Activated CD4-positive, alpha-beta T cell treated with anti-CD3 and anti-CD28 coated beads for 4 hours (primary cell): ENCODE measurements around the gene DCAF11.
A peak's percentile ranks its signal among the peaks of the same experiment; 100 is the strongest.

ENCODE experiments used
- DNase-seq, 2 donors: peaks; one replicate each; pipeline ENCODE4 v3.0.0-alpha.2; 2020

The DCAF11 gene

DNA sequence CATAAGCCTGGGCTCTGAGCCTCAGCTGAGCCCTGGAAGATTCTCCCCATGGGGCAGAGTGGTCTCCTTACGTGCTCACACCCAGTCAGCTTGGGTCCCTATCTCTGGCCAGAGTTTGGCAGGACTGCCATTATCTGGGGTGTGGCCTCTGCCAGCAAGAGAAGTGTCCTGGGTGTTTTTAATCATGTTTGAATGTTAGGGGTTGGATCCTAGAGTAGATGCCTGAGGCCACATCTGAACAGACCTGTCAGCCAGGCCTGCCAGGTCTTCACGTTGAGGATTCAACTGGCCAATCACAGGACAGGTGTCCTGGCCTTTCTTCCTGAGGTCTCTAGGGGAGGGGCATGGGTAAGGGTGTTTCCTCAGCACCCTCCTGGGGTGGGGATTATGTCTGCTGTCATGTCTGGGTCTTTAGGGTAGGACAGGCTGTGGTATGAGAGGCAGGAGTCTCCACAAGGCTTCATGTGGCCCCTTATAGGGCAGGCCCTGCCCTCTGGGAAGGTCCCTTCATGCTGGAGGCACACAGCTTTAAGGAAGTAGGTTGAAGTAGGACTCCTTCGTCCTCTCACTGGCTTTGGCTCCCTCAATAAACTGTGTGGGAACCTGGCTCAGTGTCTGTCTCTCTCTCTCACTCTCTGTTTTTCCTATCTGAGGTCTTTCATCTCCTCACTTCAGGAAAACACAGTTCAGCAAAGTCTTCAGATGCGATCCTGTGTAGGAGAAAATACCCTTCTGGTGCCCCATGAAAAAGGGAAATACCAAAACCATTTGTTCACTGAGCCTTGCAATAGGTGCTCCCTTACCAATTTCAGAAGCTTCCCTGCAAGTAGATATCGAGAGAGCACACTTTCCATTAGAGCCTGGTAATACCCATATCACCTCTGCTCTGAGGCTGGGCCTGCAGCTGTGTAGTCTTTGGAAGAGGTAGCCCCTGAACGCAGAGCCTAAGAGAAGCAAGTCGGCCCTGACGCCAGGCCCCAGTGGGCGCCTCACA is 9.1 kb downstream of the DCAF11 start:
- no peak for DNase-seq

DNA sequence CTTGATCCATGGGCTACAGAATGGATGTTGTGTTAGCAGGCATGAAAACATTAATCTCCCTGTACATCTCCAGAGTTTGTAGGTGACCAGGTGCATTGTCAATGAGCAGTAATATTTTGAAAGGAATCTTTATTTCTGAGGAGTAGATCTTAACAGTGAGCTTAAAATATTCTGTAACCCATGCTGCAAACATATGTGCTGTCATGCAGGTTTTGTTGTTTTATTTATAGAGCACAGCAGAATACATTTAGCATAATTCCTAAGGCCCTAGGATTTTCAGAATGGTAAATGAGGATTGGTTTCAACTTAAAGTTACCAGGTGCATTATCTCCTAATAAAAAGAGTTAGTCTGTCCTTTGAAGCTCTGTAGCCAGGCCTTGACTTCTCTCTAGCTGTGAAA is 12.4 kb downstream of the DCAF11 start:
- no peak for DNase-seq

DNA sequence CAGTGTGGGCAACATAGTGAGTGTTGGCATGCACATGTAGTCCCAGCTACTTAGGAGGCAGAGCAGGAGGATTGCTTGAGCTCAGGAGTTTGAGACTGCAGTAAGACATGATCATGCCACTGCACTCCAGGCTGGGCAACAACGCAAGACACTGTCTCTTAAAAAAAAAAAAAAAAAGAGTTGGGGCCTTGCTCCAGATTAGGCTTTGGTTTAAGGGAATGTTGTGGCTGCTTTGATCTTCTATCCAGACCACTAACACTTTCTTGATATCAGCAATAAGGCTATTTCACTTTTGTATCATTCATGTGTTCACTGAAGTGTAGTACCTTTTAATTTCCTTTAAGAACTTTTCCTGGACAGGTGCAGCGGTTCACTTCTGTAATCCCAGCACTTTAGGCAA is 13.1 kb downstream of the DCAF11 start:
- no peak for DNase-seq

DNA sequence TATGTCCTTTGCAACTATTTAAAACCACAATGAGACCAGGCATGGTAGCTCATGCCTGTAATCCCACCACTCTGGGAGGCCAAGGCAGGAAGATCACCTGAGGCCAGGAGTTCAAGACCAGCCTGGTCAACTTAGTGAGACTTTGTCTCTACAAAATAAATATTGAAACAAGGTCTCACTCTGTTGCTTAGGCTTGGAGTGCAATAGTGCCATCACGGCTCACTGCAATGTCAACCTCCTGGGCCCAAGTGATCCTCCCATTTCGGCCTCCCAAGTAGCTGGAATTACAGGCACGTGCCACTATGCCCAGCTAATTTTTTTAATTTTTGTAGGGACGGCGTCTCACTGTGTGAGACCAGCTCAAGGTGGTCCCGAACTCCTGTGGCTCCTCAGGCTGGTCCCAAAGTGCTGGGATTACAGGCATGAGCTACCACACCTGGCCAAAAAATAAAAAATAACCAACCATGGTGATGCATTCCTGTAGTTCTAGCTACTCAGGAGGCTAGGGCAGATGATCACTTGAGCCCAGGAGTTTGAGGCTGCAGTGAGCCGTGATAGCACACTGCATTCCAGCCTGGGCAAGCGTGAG is 14.9 kb downstream of the DCAF11 start:
- DNase-seq, result no peak

DNA sequence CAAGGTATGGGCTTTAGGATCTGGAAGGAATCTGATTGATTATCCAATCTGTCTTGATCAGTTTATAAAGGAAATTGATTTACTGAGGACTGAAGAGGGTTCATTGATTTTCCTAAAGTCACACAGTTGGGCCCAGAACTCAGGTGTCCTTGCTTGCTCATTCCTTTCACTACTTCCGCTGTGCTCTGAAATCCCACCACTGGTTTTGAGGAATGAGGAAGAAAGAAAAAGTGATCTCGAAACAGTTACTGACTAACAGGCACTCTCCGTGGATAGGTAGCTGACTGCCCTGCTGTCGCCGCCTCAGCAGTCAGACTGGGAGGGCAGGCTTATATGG is 15.8 kb downstream of the DCAF11 start, which contains the start of gene FITM1:
TSS of gene FITM1 (plus strand) at position 280 of the 337 bp plus-strand sequence. CDS start 905 bp downstream, outside the sequence.
- DNase-seq, result no peak

DNA sequence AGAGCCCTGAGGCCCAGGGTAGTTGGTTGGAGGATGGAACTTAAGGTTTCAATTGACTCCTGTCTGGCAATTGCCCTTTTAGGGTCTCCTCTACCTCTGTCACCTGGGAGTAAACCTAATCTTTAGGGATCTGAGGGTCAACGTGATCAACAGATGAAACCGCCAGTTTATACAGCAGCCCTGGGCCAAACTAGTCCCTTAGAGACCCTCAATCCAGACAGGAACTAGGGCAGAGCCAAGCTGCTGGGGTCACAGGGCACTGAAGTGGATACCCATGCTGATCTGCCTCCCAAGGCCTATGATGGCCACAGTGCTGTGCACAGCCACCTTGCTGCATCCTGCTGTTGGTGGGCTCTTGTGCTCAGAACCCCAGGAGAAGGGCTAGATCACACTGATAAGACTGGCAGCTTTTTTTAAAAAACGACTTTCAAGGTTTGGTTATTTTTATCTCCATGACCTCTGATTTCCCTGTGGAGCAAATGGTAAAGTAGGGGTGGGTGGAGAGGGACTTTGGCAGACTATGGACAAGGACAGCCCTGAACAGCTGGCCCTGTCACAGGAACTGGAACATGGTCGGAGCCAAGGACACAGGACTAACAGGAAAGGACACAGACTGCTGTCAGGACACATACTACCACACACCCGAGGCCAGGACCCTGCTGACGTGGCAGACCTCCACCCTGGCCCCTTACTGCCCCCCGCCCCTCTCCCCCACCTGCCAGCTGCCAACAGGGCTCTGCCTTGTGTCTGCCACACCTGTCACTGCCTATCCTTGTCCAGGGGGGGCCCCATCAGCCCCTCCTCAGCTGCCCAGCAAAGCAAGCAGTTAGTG is 16.4 kb downstream of the DCAF11 start:
- DNase-seq, result no peak

DNA sequence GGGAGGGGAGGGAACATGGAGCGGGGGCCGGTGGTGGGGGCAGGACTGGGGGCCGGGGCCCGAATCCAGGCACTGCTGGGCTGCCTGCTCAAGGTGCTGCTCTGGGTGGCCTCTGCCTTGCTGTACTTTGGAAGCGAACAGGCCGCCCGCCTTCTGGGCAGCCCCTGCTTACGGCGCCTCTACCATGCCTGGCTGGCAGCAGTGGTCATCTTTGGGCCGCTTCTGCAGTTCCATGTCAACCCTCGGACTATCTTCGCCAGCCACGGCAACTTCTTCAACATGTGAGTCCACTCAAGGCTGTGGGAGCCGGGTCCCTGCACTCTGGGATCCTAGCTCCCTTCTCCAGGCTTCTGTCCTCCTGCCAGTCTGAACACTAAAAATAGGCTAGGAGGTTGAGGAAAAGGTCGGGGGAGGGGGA is 17.0 kb downstream of the DCAF11 start:
- DNase-seq, result no peak

DNA sequence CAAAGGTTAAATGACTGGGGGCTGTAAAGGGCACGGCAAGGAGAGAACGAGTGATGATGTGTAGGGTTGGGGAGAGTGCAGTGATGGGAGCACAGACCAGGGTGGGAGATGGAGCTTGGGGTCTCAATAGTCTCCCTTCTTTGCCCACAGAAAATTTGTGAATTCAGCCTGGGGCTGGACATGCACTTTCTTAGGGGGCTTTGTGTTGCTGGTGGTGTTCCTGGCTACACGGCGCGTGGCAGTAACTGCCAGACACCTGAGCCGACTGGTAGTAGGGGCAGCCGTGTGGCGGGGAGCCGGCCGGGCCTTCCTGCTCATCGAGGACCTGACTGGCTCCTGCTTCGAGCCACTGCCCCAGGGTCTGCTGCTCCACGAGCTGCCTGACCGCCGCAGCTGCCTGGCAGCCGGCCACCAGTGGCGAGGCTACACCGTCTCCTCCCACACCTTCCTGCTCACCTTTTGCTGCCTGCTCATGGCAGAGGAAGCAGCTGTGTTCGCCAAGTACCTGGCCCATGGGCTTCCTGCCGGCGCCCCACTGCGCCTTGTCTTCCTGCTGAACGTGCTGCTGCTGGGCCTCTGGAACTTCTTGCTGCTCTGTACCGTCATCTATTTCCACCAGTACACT is 17.6 kb downstream of the DCAF11 start:
- no peak for DNase-seq

DNA sequence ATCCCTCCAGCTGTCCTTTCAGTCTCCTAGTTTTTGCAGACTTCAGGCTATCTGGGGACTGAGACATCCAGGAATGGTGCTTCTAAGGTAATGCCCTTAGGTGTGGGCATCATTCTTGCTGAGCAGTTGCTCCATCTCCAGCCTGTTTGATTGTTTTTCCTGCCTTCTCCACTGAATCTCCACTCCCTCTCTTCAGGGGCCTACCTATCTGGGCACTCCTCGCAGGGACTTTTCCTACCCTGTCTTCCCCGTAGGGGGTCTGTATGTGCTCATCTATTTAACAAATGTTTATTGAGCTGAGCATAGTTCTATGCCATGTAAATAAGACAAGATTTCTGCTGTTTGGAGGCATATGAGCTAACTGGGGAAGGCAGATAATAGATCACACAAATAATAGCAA is 18.4 kb downstream of the DCAF11 start:
- DNase-seq, result no peak

DNA sequence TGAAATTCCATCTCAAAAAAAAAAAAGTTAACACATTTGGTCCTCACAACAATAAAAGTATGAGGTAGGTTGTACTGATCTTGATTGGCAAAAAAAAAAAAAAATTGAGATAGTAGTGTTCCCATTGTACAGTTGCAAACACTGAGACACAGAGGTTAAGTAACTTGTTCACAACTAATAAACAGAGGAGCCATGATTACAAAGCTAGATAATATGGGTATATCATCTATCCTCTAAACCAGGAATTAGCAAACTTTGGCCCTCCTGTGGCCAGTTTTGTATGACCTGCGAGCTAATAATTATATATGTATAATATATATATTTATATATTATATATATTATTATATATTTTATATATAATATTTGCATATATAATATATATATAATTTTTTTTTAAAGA is 19.2 kb downstream of the DCAF11 start:
- DNase-seq, result no peak

DNA sequence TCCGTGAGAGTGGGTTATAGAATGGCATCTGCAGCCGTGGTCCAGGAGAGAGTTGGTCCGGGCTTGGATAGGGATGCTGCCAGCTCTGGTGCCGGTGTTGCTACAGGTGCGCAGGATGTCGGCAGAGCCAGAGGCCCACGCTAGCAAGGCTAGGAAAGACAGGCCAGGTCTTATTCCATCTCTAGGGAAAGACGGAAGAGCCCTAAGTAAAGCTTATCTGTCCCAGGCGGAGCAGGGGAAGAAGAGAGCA is 20.9 kb downstream of the DCAF11 start:
- no peak for DNase-seq

DNA sequence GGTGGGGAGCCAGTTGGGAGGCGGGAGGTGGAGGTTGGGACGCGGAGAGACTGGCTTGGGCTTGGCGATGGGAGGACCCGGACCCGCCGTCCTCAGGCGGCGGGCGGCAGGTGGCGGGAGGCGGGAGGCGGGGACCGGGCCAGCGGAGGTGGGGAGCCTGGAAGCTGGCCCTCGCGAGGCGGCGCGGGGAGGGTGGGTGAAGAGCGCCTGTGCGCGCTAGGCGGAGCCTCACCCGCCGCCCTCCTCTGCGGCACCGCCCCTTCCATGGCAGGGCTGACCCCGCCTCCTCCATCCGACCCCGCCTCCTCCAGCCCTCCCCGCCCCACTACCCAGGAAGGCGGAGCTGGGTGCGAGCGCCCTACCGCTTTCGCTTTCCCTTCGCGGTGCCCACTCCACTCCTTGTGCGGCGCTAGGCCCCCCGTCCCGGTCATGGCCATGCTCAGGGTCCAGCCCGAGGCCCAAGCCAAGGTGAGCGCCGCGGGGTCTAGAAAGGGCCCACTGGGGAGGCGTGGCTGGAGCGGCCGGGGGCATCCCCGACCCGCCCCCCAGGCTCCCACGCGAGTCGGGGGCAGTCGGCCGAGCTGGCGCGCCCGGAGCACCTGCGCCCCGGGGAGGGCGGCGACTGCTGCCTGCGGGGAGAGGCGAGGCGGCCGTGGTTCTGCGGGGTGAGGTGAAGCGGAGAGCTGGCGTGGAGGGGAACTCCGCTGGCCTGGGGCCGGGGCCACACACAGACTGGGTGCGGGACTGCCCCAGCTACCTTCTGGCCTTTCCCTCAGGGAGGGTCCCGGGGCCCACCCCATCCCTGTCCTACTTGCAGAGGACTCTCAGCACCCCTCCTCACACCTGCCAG is 21.5 kb downstream of the DCAF11 start, which contains the start of gene PSME1:
TSS of gene PSME1 (plus strand) at position 361 of the 850 bp plus-strand sequence. CDS start at position 430, 69 bp downstream.
- peak; percentile 93 to 94 for DNase-seq

DNA sequence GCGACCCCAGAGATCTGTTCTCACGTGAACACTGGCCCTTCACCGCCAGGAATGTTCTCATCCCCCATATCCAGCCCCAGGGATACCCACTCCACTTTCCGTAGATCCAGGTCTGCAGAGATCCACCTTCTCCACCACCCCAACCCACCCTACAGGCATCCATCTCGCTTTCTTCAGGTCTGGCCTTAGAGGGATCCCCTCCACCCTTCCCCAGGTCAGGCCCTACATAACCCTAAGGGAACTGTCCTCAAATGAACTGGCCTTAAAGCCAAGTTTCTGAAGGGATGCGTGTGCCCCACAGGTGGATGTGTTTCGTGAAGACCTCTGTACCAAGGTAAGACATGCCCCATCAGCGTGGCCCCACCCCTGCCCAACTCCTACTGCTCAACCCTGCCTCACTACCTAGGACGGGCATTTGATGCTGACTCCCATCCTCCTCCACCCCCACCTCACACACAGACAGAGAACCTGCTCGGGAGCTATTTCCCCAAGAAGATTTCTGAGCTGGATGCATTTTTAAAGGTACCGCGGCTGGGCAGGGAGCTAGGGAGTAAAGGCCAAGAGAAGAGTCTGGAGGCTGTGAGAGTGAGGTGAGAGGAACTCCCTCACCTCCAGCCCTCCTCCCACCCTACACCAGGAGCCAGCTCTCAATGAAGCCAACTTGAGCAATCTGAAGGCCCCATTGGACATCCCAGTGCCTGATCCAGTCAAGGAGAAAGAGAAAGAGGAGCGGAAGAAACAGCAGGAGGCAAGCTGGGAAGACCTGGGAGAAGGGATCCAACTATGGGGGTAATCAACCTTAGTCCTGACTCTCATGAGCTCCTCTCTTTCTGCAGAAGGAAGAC is 22.3 kb downstream of the DCAF11 start:
- DNase-seq, result no peak

DNA sequence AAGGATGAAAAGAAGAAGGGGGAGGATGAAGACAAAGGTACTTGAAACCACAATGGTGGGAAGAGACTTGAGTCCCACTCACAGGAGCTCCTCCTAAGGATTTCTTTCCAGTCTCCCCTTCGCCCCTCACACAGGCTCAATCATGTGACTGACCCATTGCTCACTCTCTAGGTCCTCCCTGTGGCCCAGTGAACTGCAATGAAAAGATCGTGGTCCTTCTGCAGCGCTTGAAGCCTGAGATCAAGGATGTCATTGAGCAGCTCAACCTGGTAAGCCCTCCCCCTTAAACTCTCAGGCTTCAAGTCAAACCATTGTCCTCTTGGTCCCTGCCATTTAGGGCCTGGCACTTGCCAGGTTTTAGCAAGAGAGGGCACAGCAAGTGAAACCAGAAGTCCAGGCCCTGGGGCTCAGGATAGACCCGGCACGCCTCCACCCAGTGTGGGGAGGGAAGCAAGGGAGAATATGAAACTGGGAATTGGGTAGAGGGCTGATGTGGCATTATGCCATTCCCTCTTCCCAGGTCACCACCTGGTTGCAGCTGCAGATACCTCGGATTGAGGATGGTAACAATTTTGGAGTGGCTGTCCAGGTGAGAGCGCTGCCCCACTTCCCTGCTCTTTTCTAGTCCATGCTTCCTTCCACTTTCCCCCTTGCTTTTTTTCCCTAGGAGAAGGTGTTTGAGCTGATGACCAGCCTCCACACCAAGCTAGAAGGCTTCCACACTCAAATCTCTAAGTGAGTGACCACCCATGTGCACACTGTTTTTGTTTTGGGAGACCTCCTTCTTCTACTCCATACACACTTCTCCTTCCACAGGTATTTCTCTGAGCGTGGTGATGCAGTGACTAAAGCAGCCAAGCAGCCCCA is 23.2 kb downstream of the DCAF11 start:
- DNase-seq, result no peak

DNA sequence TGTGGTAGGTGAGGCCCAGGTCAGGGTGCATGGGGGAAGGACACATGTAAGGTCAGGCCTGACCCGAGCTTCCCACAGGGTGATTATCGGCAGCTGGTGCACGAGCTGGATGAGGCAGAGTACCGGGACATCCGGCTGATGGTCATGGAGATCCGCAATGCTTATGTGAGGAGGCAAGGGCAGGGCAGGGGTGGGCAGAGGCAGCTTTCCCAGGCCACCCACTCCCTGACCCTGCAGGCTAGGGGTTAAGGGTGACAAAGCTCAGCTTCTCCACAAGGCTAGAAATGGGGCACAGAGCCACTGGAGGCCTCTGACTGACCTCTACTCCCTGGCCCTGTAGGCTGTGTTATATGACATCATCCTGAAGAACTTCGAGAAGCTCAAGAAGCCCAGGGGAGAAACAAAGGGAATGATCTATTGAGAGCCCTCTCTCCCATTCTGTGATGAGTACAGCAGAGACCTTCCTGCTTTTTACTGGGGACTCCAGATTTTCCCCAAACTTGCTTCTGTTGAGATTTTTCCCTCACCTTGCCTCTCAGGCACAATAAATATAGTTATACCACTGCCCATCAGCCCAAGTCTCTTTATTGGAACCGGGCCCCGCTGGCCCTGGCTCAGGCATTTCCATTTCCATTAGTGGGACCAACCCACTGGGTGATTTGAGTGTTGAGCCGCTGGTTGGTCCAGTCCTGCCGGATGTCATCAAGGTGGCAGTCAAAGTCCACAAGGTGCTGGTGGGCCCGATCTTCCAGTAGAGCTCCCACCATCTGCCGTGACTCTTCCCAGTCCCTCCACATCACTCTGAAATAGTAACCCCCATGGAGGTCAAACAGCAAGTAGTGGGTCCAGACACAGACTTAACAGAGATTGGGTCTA is 24.1 kb downstream of the DCAF11 start:
- no peak for DNase-seq

DNA sequence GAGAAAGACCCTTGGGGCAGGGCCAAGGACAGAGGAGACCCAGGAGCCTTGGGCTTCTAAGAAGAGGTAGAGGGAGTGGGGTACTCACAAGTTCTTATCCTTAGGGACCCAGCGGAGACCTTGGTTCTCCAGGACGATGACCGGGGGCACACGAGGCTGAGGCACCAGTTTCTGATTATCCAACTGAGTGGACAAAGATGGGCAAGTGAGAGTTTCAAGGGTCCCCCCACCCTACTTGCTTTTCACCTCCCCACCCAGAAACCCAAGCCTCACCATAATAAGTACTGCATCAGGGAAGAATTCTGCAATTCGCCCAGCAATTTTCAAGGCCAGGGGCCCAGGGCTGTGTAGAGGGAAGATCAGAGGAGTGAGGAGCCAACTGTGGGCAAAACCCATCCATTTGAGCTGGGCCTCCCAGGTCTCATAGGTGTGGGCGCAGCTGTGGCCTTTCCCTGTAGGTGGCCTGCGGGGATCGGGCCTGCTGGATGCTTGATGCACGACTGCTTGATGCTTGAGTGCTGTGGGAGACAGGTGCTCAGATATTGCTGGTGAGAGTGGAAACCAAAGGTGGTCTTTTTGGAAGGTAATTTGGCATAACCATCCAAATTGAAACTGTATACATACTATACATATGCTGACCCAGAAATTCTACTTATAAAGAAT is 24.8 kb downstream of the DCAF11 start:
- DNase-seq, result no peak

DNA sequence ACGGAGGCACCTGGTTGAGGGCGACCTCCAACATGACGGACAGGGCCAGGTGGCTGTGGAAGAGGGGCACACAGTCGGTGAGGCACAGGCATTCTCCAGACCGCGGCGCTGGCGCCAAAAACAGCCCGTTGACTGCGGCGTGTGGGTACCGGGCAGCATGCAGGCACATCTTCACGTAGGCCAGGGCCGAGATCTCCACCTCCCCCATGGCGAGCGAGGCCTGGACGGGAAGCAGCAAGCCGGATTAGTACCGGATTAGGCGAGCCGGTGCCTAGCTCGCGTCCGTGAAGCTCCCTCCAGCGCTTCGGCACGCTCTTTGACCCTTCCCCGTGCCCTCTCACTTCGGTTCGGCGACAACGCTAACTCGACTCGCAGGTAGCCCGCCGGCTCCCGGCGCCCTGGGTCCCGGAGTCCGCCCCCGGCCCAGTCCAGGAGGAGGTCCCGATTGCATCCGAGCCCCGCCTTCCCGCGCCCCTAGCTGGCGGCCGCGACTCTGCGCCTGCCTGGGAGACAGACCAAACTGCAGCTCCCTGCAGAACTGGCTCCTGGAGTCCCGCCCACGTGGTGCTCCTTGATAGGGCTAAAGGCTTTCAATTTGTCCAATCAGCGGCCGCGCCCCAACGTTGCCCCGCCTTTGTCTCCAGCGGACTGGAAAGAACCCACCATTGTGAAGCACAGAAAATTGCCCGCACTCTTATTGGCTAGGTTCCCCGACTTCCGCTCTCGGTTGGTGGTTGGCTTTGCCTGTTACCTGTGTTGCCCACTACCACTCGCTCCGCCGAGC is 26.7 kb downstream of the DCAF11 start, which contains the start of gene EMC9:
TSS of gene EMC9 (minus strand) at position 495 of the 784 bp plus-strand sequence. CDS start at position 208, 287 bp downstream.
- DNase-seq, result peak; percentile 100
